ENCODE data around the gene CLINT1.
A peak's percentile ranks its signal among the peaks of the same experiment; 100 is the strongest.

CLINT1 gene

DNA sequence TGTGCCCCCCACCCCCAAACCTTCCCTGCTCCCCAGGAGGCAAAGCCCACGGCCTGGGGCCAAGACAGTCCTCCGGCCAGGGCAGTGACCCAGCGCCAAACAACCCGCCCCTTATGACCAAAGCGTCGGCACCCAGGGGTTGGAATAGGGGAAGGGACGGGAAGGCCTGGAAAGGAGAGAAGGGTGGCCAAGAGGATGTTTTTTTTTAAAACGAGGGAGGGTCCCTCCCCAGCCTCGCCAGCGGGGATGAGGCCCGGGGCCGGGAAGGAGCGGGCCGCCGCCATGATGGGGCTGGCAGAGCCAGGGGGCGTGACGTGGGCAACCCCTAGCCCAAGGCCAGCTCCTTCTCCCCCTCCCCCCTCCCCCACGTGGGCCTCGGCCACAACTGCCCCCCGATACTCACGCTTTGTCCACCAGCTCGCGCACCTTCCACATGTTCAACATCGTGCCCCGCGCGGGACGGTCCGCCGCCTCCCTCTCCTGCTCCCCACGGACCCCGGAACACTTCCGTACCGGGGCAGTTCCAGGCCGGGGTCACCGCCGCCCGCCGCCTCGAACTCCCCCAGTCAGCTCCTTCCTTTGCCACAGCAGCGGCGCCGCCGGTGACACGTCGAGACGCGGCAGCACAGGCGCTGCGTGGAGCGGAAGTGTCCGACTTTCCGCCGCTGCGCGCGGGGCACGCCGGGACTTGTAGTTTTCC, at the start of gene CLINT1:
CLINT1 (minus strand) TSS at position 619 of the 700 bp plus-strand sequence; CDS start at position 444, 175 bp downstream.
- TF ChIP-seq, protein P1, sequence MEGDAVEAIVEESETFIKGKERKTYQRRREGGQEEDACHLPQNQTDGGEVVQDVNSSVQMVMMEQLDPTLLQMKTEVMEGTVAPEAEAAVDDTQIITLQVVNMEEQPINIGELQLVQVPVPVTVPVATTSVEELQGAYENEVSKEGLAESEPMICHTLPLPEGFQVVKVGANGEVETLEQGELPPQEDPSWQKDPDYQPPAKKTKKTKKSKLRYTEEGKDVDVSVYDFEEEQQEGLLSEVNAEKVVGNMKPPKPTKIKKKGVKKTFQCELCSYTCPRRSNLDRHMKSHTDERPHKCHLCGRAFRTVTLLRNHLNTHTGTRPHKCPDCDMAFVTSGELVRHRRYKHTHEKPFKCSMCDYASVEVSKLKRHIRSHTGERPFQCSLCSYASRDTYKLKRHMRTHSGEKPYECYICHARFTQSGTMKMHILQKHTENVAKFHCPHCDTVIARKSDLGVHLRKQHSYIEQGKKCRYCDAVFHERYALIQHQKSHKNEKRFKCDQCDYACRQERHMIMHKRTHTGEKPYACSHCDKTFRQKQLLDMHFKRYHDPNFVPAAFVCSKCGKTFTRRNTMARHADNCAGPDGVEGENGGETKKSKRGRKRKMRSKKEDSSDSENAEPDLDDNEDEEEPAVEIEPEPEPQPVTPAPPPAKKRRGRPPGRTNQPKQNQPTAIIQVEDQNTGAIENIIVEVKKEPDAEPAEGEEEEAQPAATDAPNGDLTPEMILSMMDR (conservative IDR thresholded peaks at IDR 0.05; ENCODE audit: low read depth, low read length), result no peak
- H3K4me3 ChIP-seq (ENCODE audit: low read length), result peak within 1 kb of the TSS; percentile 92
- peak; percentile 39 for DNase-seq (ENCODE audit: low read depth)

DNA sequence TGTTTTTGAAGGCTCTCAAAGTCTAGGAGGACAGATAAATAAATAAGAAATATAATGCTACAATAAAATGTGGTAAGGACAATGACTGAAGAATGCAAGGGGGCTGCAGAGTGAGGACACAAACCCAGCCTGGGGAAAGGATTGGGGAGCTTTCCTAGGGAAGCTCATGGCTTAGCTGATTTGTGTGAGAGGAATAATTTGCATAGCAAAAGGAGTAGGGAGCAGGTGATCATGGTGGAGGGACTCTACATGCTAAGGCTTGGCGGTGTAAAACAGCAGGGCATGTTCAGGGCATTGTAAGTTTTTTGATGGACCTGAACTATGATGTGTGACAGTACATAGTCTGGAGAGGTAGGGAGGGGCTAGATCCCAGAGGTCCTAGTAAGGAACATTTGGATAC, 49.5 kb upstream of the CLINT1 start:
- TF ChIP-seq, protein P1 (conservative IDR thresholded peaks at IDR 0.05; ENCODE audit: low read depth, low read length), result no peak
- DNase-seq (ENCODE audit: low read depth), result no peak

DNA sequence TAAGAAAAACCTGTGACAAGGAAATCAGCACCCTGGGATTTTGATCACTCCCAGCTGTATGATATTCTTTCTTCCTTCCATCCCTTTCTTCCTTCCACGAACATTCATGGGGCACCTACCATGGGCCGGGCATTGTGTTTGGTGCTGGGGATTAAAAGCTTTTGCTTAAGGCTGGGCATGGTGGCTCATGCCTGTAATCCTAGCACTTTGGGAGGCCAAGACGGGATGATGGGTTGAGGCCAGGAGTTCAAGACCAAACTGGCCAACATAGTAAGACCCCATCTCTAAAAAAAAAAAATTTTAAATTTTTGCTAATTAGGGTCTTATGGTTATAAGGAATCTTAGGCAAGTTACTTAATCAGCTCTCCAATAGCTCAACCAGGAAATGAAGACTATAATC, 48.5 kb upstream of the CLINT1 start:
- TF ChIP-seq, protein P1 (conservative IDR thresholded peaks at IDR 0.05; ENCODE audit: low read depth, low read length), result no peak
- no peak overlapping the region for H3K4me3 ChIP-seq (ENCODE audit: low read length)

More for the DNA sequence above, 49.5 kb upstream of the CLINT1 start:
- no peak overlapping the region for H3K4me3 ChIP-seq (ENCODE audit: low read length)

DNA sequence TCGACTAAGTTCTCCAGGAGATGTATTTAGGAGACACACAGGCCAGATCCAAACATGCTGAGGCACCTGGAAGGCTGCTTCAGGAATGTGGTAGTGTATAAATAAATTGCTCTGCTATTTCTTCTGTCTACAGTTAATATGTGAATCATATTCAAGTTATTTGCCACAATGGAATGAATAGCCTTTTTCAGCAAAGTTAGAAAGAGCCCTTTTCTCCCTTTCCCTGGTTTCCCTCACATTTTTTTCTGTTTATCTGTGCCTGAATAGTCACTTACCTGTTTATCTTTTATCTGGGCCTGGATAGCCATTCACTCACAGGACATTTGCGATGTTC, 44.1 kb upstream of the CLINT1 start:
- TF ChIP-seq, protein P1 (conservative IDR thresholded peaks at IDR 0.05; ENCODE audit: low read depth, low read length), result no peak
- DNase-seq (ENCODE audit: low read depth), result no peak
- H3K4me3 ChIP-seq (ENCODE audit: low read length), result no peak overlapping the region

More for the DNA sequence above, 48.5 kb upstream of the CLINT1 start:
- no peak for DNase-seq (ENCODE audit: low read depth)

DNA sequence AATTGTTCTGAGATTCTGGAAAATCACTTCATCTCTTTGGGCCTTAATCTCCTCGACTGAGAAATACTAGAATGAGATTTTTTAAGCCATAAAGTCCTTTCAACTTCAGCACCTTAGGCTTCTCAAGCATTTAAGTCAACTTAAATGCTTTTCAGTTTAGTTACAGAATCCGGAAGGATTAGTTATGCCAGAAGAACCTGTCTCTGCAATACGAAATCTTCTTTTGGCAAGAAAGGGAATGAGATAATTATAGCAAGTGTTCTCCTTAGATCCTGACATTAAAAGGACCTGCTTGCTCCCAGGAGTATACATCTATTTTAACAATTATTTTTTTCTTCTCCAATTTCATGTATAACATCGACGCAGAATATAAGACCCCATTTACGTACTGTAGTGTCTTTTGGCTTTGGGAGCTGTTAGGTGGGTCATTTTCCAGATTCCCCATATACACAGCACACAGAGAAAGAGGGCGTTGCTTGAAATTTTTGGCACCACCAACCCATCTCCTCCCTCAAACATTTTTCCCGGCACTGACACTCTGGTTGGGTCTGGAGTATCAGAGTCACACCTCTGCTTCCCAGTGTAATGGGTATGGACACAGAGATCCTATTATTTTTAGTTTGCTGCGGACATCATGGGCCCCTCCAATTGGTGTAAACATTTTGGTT, 43.6 kb upstream of the CLINT1 start:
- DNase-seq (ENCODE audit: low read depth), result no peak
- TF ChIP-seq, protein P1 (conservative IDR thresholded peaks at IDR 0.05; ENCODE audit: low read depth, low read length), result no peak
- no peak overlapping the region for H3K4me3 ChIP-seq (ENCODE audit: low read length)

DNA sequence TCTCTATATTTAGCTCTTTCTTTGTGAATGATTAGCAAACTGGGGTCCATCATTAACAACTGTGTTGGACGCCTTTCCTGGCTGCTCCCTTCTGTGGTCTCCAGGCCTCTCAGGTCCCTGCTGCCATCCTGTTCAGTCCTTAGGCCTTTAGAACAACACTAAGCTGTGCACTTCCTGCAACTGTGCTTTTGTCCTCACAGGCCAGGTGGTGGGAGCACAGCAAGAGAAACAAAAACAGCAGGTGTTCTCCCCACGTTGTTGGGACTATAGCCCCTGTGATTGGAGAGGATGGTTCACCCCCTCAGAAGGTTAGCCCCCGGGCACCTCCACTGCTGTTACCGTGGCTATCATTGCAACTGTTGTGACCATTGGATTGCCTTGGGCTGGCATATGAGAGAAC, 41.7 kb upstream of the CLINT1 start:
- TF ChIP-seq, protein P1 (conservative IDR thresholded peaks at IDR 0.05; ENCODE audit: low read depth, low read length), result no peak
- no peak overlapping the region for H3K4me3 ChIP-seq (ENCODE audit: low read length)
- DNase-seq (ENCODE audit: low read depth), result no peak

DNA sequence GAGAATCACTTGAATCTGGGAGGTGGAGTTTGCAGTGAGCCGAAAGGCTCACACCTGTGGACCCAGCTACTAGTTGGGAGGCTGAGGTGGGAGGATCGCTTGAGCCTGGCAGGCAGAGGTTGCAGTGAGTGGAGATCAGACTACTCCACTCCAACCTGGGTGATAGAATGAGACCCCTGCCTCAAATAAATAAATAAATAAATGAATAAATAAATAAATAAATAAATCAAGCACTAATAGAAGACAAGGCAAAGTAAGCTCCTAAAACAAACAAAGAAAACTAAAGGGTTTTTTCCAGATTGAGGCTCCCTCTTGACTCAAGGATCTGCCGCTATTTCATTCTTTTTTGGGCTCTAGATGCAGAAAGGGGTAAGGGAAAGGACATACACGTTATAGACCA, 34.7 kb upstream of the CLINT1 start:
- TF ChIP-seq, protein P1 (conservative IDR thresholded peaks at IDR 0.05; ENCODE audit: low read depth, low read length), result no peak
- DNase-seq (ENCODE audit: low read depth), result no peak
- no peak overlapping the region for H3K4me3 ChIP-seq (ENCODE audit: low read length)

Data from retinal pigment epithelial cell (primary cell).